Endodermal cell (in vitro differentiated cells): ENCODE measurements around the gene CTLA4. TPM values are rescaled to one million over a fixed set of nuclear protein-coding genes. Genes with fewer than 3 reads are reported as not detected.

ENCODE experiments used
- DNase-seq: peaks from one replicate; pipeline ENCODE4 v3.0.0-alpha.2; 2017
- H3K27ac ChIP-seq: 2 replicates; pipeline ENCODE4 v1.5.1; 2013; ENCODE audit warnings: mild to moderate bottlenecking, low read depth, low read length, moderate library complexity
- H3K27me3 ChIP-seq: 2 replicates; pipeline ENCODE4 v1.6.1; 2013; ENCODE audit warnings: mild to moderate bottlenecking, low read length, moderate library complexity; ENCODE audit not compliant: insufficient read depth, control insufficient read depth, poor library complexity, severe bottlenecking
- H3K36me3 ChIP-seq: 2 replicates; pipeline ENCODE4 v1.7.0; 2013; ENCODE audit warnings: mild to moderate bottlenecking, low read length, moderate library complexity; ENCODE audit not compliant: control insufficient read depth, insufficient read depth
- H3K4me1 ChIP-seq: one replicate; pipeline ENCODE4 v1.7.0; 2013; ENCODE audit warnings: low read length; ENCODE audit not compliant: control insufficient read depth, insufficient read depth
- H3K4me3 ChIP-seq: 2 replicates; pipeline ENCODE4 v1.5.1; 2013; ENCODE audit warnings: mild to moderate bottlenecking, low read length, moderate library complexity
- H3K9ac ChIP-seq: 2 replicates; pipeline ENCODE4 v1.6.1; 2013; ENCODE audit warnings: mild to moderate bottlenecking, low read length, moderate library complexity; ENCODE audit not compliant: poor library complexity, severe bottlenecking; ENCODE audit errors: extremely low read depth
- H3K9me3 ChIP-seq: 2 replicates; pipeline ENCODE4 v1.6.1; 2013; ENCODE audit warnings: mild to moderate bottlenecking, low read length, moderate library complexity; ENCODE audit not compliant: control insufficient read depth
- H3K27ac Mint-ChIP-seq: 2 replicates; pipeline ENCODE4 v1.8.0; 2020; ENCODE audit warnings: mixed read lengths
- H3K27me3 Mint-ChIP-seq: 2 replicates; pipeline ENCODE4 v1.8.0; 2021; ENCODE audit warnings: mild to moderate bottlenecking, mixed read lengths; ENCODE audit not compliant: insufficient read depth
- H3K36me3 Mint-ChIP-seq: 2 replicates; pipeline ENCODE4 v1.8.0; 2020; ENCODE audit warnings: low read depth, mixed read lengths
- H3K4me1 Mint-ChIP-seq: 2 replicates; pipeline ENCODE4 v1.8.0; 2020; ENCODE audit warnings: mixed read lengths
- H3K4me3 Mint-ChIP-seq: 2 replicates; pipeline ENCODE4 v1.8.0; 2020; ENCODE audit warnings: mild to moderate bottlenecking, moderate library complexity, mixed read lengths
- H3K9me3 Mint-ChIP-seq: 2 replicates; pipeline ENCODE4 v1.8.0; 2020; ENCODE audit warnings: mild to moderate bottlenecking, mixed read lengths
- WGBS, 2 experiments: methylation state at CpG; one replicate each; pipeline versions ENCODE4 v1.1.5 to v1.1.7; 2013; ENCODE audit warnings: missing lambda C conversion rate in 2 of 2, mixed read lengths in 1 of 2; ENCODE audit not compliant: insufficient coverage in 1 of 2, insufficient read length in 1 of 2; 5-methylcytosine and 5-hydroxymethylcytosine counted together
- total RNA-seq, 2 donors: library from RNA; stranded (reverse); fragmentation: NEBNext Ultra II Directional in 1 of 2; extraction: Animal tissue kit (Norgen Biotek cat#: 25700) in 1 of 2; gene quantifications; 2 replicates in 1 of 2; 3 replicates in 1 of 2; pipeline ENCODE4 v1.2.1, GENCODE V29; 2021
- TF ChIP-seq, protein P1 (sequence below): fragments of 200-600 bp; sonication (generic); conservative IDR thresholded peaks from 2 replicates; pipeline ENCODE4 v1.5.0; 2021; ENCODE audit warnings: antibody characterized with exemption, mild to moderate bottlenecking

Gene CTLA4
- total RNA-seq, 2 donors from 2014 or later, result not detected

DNA sequence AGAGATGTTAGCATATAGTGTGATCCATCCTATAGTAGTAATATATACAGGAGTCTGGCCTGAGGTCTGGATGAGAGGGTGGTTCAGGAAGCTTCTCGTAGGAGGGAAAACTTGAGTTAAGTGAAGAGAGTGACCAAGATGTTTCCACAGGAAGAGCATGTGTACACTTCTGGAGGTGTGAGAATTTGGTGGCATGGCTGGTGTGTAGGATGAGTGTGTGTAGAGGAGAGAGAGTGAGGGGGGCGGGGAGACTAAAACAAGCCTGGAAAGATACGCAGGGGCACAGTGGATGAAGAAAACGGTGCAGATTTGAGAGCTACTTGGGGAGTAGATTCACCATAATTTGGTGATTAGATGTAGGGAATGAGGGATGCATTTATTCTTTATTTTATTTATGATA lies 43.5 kb upstream of the CTLA4 start:
- Histone ChIP-seq H3K4me1 (peaks cover 3% of the 10 kb centered on the region), H3K27ac (no peak overlapping the region), H3K36me3 (no peaks in the 10 kb centered on the region), H3K9me3 (peaks cover 8% of the 10 kb centered on the region), H3K4me3 (no peak overlapping the region), H3K9ac (no peak overlapping the region), H3K27me3 (peaks cover 4% of the 10 kb centered on the region)
- WGBS, 2 experiments, result 92 to 94% methylated on average over 3 to 4 of the region's 4 CpGs
- Mint-ChIP-seq H3K27ac (no peak overlapping the region), H3K27me3 (peaks cover 16% of the 10 kb centered on the region), H3K9me3 (peaks cover 15% of the 10 kb centered on the region), H3K4me1 (peaks cover 16% of the 10 kb centered on the region), H3K36me3 (peaks cover 2% of the 10 kb centered on the region), H3K4me3 (no peak overlapping the region)
- DNase-seq, result no peak
- TF ChIP-seq, protein P1, sequence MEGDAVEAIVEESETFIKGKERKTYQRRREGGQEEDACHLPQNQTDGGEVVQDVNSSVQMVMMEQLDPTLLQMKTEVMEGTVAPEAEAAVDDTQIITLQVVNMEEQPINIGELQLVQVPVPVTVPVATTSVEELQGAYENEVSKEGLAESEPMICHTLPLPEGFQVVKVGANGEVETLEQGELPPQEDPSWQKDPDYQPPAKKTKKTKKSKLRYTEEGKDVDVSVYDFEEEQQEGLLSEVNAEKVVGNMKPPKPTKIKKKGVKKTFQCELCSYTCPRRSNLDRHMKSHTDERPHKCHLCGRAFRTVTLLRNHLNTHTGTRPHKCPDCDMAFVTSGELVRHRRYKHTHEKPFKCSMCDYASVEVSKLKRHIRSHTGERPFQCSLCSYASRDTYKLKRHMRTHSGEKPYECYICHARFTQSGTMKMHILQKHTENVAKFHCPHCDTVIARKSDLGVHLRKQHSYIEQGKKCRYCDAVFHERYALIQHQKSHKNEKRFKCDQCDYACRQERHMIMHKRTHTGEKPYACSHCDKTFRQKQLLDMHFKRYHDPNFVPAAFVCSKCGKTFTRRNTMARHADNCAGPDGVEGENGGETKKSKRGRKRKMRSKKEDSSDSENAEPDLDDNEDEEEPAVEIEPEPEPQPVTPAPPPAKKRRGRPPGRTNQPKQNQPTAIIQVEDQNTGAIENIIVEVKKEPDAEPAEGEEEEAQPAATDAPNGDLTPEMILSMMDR, result no peak

DNA sequence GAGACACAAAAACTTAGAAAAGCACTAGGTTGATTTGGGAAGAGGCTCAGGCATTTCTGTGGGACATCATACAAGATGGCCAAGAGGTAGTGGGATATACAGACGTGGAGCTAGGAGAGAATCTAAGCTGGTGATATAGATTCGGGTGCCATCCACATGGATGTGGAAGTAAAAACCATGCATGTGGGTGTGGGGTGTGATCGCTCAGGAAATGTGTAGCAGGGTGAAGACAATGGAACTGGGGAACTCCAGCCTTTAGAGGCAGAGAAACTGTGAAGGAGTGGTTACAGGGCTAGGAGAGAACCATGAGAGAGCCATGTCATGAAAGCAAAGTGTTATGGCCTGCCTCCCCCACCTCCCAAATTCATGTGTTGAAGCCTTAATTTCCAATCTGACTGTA lies 43.0 kb upstream of the CTLA4 start:
- Mint-ChIP-seq H3K27ac (no peak overlapping the region), H3K4me1 (peaks cover 16% of the 10 kb centered on the region), H3K9me3 (peaks cover 15% of the 10 kb centered on the region), H3K4me3 (no peak overlapping the region), H3K27me3 (peaks cover 17% of the 10 kb centered on the region), H3K36me3 (peaks cover 2% of the 10 kb centered on the region)
- no peak for DNase-seq
- H3K9ac ChIP-seq, result no peak overlapping the region
- 95 to 96% methylated on average over 2 to 3 of the region's 3 CpGs for WGBS, 2 experiments
- no peak overlapping the region for H3K27ac ChIP-seq
- no peak overlapping the region for H3K4me3 ChIP-seq
- TF ChIP-seq, protein P1, result no peak
- H3K36me3 ChIP-seq, result no peaks in the 10 kb centered on the region
- H3K27me3 ChIP-seq, result peaks cover 4% of the 10 kb centered on the region
- H3K4me1 ChIP-seq, result peaks cover 3% of the 10 kb centered on the region
- H3K9me3 ChIP-seq, result peaks cover 8% of the 10 kb centered on the region

DNA sequence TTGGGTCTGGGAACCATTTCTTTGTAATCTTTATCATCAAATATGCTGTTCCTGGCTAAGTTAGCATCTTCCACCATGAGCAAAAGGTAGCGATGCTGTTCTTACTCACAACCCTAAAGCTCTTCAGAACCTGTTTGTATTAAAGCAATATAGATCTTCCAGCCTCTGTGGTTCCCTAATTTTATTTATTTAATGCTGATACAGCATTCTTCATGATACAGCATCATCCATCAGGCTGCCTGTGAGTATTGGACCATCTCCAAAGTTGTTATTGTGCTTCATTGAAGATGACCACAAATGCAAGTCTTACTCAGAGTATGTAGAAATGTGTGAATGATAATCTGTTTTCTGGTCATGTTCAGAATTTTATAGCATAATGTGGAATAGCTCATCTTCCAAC lies 40.9 kb upstream of the CTLA4 start:
- Mint-ChIP-seq H3K9me3 (peaks cover 15% of the 10 kb centered on the region), H3K4me3 (no peak overlapping the region), H3K27ac (no peak overlapping the region), H3K27me3 (peaks cover 24% of the 10 kb centered on the region), H3K36me3 (peaks cover 2% of the 10 kb centered on the region), H3K4me1 (peaks cover 16% of the 10 kb centered on the region)
- Histone ChIP-seq H3K36me3 (no peaks in the 10 kb centered on the region), H3K27ac (no peak overlapping the region), H3K9me3 (peaks cover 8% of the 10 kb centered on the region), H3K4me3 (no peak overlapping the region), H3K9ac (no peak overlapping the region), H3K4me1 (peaks cover 3% of the 10 kb centered on the region), H3K27me3 (peaks cover 4% of the 10 kb centered on the region)
- DNase-seq, result no peak
- WGBS, 2 experiments, result 89 to 97% methylated on average over 1 of the region's 1 CpG
- TF ChIP-seq, protein P1, result no peak
